Left renal cortex interstitium (tissue), 4 donors: ENCODE data around the gene THYN1. TPM values are rescaled to one million over a fixed set of nuclear protein-coding genes. Genes with fewer than 3 reads are reported as not detected.
"Not testable (repeated sequence)": the region's sequence is repeated elsewhere in the genome, so short reads cannot be mapped to it uniquely, and the experiment has no call there.

Source experiments
- DNase-seq, 4 donors: peaks; one replicate each; pipeline ENCODE4 v3.0.0-alpha.2; 2013; ENCODE audit warnings: low read depth in 4 of 4, low spot score in 2 of 4, missing footprints in 1 of 4
- polyA plus RNA-seq, 4 donors: library from polyadenylated mRNA; unstranded; fragments of 120-200 nt; gene quantifications; one replicate each; pipeline ENCODE4 v1.2.1, GENCODE V29; 2013; ENCODE audit not compliant: insufficient read length in 4 of 4

Gene THYN1
- polyA plus RNA-seq, 4 donors, result 68.0 to 81.0 (median 69.5) TPM

DNA sequence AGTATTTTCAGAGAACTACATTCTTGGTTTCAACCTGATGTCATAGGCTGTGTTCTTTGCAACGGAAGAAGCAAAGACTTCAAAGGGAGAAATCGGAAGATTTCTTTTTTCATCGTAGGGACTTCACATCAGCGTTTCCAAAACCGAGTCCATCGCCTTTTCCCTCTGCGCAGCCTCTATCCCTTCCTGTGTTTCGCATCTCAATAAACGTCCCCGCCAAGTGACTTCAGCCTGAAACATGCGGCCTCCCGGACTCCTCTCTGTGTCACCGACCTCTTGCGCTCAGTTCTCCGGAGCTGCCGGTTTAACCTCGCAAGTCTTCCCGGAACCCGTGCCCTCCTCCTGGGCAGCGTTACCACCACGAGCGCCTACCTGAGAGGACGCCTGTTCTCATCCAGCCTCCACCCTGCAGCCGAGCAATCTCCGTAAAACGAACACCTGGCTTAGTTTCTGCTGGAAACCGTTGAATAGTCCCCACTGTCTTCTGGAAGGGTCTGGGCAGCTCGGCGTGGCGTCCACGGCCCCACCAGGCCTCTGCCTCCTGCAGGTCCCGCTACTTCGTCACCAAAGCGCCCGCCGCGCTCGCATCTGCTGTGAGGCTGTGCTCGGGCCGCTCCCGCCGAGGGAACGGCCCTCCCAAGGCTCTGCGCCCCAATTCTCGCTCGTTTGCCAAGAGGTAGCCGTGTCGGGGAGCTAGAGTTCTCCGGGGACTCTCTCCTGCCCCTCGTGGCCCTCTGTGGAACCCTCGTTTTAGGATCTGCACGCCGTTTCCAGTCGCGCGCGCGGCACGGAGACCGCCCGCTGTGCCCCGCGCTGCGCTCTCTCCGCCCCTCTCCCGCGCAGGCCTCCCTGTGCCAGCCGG, 22.6 kb upstream of the THYN1 start, which contains the start of gene GLB1L3:
GLB1L3 (plus strand) TSS at position 846 of the 862 bp plus-strand sequence. CDS start 362 bp downstream, outside the sequence.
- peak in 1 of 4 donors; percentile 60 for DNase-seq

DNA sequence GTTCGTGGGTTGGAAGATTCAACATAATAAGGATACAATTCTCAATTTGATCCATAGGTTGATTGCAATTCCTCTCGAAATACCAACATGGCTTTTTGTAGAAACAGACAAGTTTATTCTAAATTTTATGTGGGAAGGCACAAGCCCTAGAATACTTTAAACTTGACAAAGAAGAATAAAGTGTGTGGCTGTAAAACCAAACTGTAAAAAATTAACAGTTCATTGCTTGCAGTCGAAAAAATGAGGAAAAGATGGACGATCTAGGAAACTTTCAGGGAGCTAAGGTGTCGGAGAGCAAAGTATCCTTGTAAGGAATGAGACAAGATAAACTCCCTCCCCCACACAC, 22.0 kb upstream of the THYN1 start:
- DNase-seq, result no peak

DNA sequence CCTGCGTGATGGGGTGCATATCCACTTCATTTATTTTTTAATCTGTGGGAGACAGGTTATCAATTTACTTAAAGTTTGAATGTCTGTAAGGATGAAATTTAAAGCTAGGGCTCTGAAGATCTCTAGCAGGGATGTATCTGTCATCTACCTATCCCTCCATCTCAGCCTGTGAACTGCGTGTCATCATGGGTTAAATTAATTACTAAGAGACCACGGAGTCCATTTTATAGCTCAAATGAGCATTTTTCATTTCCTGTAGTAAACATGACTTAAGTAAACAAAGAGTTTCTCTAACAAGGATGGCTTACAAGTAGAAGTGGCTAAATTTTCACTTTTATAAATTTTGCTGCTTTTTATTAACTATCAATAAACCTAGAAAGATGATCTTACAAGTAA, 20.2 kb upstream of the THYN1 start:
- DNase-seq, result no peak

DNA sequence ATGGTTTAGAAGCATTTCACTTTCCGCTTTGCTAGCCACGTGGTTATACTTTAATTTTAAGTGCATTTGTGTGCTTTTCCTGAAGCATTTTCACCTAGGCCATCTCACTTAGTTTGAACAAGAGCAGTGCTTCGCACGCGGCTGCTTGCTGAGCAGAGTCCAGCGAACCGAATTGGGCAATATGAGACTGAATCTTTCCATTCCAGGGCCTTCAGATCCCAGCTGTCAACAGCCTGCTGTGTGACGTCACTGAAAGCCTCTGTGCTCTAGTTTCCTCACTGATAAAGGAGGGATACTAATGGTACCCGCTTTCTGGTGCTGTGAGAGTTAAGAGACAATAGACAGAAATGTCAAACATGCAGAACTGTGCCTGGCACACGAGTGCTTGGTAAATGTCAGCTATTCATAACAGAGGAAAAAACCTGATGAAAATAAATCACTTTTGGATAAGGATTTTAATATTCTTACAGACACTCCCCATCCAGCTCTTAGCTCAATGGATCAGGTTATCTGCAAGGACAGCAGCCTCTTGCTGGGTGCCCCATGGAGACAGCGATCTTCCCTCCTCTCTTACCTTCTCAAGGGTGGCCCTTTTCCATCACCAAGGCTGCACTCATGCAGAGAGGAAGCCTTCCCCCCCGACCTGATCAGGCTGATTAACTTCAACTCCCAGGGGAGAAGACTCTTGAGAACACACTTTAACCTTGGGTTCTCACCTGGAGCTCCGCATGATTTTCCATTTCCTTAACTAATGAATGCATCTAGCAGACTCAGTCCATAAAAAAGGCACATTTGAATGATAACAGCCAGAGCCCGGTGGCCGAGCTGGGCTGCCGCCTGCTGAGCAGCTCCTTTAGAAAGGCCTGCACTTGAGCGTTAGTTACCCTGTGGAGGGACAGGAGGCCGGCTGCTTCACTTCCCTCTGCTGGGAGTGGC, 19.5 kb upstream of the THYN1 start:
- no peak for DNase-seq

DNA sequence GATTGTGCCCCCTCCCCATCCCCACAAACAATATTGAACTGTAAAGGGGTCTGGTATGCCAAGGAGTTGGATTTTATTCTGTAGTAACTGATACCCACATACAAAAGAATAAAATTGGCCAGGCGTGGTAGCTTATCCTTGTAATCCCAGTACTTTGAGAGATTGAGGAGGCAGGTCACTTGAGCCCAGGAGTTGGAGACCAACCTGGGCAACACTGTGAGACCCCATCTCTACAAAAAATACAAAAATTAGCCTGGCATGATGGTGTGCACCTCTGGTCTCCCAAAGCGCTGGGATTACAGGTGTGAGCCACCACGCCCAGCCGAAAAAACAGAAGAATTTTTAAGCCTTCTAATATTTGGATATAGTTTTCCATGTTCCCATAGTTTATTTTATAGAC, 18.8 kb upstream of the THYN1 start:
- no peak for DNase-seq

DNA sequence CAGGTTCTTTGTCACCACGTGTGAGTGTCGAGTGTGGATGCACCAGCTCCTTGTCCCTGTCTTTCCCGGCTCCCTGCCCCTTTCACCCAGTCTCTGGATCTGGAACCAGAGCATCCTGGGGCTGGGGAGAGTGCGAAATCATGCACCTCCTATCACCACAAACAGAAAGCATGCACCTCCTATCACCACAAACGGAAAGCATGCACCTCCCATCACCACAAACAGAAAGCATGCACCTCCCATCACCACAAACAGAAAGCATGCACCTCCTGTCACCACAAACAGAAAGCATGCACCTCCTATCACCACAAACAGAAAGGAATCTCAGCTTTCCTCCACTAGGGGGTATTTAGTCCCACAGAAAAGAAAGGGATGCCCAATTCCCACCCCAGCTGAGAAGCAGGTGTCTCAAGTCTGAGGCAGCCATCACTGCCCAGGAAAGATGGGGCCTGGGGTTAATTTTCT, 17.1 kb upstream of the THYN1 start:
- DNase-seq, result no peak

DNA sequence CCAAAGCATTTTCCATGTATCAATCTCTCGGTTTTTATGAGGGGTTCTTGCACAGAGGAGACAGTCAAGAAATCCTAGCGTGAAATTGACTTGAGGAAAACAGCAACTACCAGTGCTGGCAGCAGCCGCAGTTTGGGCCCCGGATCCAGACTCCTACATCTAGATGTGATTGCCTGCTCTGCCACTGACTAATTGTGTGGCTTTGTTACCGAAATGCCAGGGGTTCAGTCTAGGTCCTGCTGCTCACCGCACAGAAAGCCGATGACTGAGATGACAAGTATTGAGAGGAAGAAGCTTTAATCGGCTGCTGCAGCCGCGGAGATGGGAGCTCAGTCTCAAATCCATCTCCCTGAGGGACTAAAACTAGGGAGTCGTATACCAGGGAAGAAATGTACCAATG, 14.8 kb upstream of the THYN1 start:
- no peak for DNase-seq

DNA sequence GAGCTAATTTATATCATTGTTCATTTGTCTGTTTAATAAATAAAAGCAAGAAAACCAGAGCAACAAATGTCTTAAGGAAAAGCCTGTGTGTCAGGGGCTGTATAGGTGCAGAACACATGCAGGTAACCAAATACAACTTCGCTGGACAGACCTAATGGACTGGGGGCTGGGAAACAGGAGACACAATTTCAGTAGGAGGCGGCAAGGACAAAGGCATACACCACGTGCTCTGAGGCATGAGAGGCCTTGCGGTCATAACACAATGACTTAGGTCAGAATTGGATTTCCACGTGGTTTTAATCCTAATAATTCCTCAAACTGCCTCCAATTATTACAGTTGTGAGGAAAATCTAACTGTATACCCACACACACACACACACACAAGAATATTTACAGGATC, 14.3 kb upstream of the THYN1 start:
- DNase-seq, result no peak

DNA sequence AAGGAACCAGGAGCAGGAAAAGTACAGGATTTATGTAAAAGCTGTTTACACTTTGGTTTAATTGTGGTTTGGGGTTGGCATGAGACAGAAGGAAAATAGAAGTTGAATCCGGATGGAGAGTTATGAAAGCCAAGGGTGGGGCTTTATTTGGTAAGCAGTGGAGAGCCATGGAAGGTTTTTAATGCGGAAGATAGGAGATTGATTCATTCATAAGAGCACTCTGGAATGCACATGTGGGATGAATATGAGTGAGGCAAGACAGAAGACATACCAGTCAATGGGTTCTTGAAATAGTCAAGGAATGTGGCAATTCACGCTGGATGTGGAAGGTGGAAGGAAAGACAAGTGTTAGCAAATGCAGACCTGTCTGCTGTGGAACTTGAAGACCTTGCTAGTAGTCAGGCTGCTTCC, 13.7 kb upstream of the THYN1 start:
- no peak for DNase-seq

DNA sequence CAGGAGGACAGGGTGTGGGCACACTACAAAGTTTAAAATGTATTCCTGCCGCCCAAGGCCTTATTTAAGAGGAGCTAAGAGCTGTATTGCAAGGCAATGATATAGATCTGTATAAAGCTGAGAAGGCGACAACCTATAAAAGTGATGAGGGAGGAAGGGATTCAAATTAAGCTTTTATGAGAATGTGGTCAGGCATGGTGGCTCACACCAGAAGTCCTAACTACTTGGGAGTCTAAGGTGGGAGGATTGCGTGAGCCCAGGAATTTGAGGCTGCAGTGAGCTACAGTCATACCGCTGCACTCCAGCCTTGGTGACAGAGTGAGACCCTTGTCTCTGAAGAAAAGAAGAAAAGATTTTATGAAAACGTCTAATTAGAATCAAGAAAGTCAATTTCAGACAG, 13.3 kb upstream of the THYN1 start:
- DNase-seq, result no peak

DNA sequence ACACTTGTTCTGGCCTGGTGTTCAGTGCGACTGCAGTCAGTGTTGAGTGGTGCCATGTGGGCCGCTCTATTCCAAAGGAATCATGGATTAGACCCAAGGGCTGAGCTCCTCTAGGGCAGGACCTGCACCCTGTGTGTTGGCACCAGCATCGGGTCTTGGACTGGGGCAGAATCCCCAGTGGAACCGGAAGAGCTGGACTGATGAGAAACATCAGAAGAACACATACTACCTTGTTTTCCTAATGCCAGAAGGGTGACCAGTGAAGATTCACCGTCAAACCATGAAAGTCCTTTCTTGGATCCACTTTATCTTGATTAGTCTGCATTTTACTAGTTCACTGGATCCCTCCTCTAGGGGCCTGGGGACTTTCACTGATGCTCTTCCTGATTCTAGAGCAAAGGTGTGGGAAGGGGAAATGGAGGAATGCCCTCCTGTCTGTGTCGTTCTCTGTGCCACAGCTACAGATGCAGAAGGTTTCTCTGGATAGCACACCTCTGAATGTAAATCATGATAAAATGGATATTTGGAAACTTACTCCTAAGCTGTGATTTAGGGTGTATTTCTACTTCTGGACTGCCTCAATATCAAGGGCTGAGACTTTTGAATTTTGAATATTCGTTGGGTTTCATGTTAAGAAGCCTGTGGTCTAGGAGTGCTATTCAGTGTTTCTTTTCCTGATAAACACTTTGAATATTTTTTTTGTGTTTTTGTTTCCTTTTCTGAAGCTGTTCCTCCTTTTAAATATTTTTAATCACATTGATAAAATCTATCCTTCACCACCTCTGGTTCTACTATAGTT, 12.0 kb upstream of the THYN1 start:
- DNase-seq, result no peak

DNA sequence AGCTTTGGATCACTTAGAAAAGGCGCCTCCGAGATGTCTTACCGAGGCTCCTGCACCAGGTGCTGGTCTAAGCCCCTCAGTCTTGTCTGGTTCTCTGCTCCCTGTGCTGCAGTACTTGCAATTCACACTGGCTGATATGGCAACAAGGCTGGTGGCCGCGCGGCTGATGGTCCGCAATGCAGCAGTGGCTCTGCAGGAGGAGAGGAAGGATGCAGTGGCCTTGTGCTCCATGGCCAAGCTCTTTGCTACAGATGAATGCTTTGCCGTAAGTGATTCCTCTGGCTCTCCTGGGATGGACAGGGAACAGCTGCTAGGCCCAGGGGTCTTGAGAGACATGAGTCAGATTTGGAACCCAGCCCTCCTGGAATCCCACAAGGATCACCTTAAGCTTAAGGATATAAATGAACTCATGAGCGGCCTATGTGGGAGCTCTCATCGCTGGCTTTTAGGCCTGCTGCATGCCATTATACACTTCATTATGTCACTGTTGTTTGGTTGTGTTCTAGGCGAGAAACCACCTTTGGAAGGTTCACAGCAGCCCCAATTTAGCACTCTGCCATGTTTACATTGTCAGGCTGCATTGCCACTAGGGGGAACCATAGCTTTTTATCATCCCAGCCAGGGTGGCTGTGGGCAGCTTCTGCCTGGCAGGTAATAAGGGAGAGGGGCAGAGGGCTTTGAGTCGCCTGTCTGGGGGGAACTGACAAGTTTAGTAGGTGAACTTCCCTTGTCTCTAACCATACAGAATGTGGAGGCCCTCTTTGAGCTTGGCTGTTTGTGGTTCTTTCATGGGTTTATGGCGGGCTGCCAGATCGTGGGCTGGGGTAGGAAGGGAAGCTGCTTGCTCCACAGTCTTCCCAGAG, 8.7 kb upstream of the THYN1 start:
- no peak for DNase-seq

DNA sequence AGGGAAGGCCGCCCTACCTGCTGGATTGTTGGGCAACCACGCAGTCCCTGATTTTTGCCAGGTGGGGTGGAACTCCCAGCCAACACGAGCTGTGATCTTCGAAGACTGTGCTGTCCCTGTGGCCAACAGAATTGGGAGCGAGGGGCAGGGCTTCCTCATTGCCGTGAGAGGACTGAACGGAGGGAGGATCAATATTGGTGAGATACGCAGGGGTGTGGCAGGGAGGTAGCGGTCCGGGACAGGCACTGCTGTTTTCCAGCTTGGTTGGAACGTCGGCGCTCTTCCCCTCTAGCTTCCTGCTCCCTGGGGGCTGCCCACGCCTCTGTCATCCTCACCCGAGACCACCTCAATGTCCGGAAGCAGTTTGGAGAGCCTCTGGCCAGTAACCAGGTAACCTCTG, 7.8 kb upstream of the THYN1 start:
- no peak for DNase-seq

DNA sequence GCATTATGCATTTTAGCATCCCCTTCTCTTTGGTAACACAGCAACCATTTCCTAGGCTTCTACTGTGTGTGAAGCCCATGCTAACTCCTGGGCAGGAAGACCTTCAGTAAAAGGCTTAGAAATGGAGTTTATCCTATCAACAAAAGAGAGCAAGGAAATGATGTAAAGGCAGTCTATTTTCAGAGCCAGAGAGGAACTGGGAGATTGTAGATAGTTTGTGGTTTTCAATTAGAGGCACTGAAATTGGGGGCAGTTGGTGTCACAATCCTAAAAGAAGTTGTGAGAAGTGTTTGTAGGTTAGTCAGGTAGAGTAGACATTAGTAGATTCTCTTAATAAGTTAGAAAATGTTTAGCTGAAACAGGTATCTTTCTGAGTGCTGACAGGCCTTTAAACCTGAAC, 7.4 kb upstream of the THYN1 start:
- no peak for DNase-seq

DNA sequence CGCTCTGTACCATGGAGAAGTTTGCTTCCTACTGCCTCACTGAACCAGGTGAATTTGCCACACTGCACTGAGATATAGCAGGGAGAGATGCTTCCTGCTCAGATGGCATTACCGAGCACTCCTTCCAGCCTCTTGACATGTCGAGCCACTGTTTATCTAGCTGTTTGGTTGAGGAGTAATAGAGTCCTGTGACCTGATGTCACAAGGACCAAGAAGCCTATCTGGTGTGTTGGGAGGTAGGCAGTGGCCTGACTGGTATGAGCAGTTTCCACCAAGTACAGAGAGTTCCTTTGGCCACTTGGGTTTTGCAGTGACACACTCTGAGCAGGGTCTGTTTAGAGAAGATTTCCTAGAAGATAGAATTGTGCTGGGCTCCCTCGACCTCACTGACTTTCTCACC, 5.4 kb upstream of the THYN1 start:
- DNase-seq, result no peak

DNA sequence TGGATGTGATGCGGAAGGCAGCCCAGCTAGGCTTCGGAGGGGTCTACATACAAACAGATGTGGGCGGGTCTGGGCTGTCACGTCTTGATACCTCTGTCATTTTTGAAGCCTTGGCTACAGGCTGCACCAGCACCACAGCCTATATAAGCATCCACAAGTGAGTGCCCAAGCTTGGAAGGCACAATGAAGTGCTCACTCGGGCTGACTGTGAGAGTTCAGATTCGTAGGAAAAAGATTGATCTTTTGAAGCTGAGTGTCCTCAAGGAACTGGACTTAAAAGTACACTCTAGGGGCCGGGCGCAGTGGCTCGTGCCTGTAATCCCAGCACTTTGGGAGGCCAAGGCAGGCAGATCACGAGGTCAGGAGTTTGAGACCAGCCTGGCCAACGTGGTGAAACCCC, 3.9 kb upstream of the THYN1 start:
- no peak for DNase-seq

DNA sequence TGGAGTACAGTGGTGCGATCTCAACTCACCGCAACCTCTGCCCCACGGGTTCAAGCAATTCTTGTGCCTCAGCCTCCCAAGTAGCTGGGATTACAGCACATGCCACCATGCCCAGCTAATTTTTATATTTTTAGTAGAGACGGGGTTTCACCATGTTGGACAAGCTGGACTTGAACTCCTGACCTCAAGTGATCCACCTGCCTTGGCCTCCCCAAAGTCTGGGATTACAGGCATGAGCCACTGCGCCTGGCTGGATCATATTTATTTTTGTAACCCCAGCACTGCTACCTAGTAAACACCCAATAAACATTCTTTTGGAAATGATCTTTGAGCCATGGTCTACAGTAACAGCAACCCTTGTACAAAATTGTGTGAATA, 2.0 kb upstream of the THYN1 start:
- not testable (repeated sequence) for DNase-seq

DNA sequence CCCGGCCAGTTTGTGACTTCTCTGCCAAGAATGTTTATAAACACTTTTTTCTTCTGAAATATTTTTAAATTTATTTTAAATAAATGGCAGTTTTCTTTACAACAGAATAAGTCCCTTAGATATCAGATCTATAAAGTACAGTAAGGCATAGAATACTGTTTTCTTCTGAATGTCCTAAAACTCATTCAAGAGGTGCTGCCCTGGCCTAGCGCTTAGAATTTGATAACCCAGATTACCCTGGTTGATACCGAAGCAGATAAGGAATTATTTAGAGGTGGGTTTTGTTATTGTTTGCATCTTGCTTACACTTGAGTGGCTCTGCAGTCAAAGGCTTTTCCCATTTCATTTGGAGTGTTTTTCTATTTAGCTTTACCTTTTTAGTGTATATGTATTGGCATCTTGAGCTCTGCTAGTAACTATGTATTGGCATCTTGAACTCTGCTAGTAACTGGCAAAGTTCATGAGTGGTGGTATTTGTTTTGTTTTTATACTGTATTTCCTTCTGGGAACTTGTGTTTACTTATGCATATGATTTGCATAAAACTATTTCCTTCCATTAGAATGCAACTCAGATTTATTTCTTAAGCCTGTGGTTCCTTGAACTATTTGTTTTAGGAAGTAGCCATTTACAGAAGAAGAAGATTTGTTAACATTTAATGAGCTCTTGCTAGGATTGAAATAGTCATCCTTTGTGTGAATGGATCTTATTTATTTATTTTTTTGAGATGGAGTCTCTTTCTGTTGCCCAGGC, 1.5 kb upstream of the THYN1 start:
- no peak for DNase-seq
